Ramos (cell line): Measurements from ENCODE around the gene ELOVL5.
"Not testable (repeated sequence)": the region's sequence is repeated elsewhere in the genome, so short reads cannot be mapped to it uniquely, and the experiment has no call there.

Experiments used
- in situ Hi-C: fragments of 300-500 bp; cut with MboI; formaldehyde crosslinking; loops from one replicate; pipeline ENCODE4 v1.14.3; 2022; ENCODE audit warnings: low sequenced_read_pairs; ENCODE audit not compliant: unreplicated experiment

ELOVL5 gene, protein sequence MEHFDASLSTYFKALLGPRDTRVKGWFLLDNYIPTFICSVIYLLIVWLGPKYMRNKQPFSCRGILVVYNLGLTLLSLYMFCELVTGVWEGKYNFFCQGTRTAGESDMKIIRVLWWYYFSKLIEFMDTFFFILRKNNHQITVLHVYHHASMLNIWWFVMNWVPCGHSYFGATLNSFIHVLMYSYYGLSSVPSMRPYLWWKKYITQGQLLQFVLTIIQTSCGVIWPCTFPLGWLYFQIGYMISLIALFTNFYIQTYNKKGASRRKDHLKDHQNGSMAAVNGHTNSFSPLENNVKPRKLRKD

DNA sequence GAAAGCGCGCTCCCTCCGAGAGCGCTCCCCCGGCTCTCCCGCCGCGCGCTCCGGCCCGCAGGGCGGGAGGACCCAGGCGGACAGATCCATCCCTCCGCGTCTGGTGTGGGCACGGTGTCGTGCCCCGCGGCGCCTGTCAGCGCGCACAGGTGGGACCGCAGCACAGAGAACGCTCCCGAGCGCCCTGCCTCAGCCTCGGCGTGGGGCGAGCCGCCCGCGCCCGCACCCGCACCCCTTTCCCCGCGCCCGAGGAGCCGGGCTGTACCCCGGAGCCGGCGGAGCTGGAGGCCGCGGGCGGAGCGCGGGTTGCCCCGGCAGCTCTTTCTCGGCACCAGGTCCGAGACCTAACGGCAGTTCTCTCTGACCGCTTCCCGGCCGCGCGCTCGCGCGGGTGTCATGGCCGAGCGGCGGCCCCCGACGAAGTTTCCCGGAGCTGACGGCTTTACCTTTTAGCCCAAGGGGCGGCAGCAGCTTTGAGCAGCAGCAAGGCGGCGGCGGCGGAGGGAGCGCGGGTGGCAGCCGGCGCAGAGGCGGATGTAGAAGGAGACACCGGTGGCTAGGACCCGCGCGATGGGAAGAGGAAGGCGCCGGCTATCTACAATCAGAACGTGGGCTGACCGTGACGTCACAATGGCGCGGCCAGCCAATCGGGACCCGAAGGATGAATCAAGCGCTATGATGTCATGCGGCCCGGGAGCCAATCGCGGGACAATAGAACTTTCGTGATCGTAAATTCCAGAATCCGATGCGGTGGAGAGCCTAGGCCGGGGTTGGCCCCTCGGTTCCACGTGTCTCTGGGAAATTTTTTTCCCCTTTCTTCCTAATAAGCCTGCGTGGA lies at the start of gene ELOVL5:
TSS of gene ELOVL5 (minus strand) at position 580 of the 838 bp plus-strand sequence. CDS start 53,251 bp downstream, outside the sequence.
- in situ Hi-C loops = no loop called here

GRCh38 chr6:53397283-53397682 lies 48.5 kb upstream of the ELOVL5 start:
- in situ Hi-C loops = no loop called here

DNA sequence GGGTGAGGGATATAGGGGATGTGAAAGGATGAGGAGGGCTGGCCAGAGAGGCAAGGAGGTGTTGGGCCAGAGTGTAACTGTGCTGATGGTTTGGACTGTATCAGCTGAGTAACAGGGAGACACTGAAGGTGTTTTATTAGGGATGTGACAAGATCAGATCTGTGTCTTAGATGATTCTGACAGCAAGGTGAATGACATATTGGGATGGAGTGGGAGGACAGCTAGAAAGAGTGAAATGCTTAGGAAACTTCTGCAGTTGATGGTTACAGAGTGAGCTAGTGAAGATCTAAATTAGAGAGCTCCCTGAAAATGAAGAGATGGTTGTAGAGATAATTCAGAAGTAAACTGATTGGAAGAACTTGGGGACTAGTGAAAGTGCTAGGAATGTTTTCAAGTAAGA lies 47.2 kb upstream of the ELOVL5 start:
- in situ Hi-C loops = no loop called here

DNA sequence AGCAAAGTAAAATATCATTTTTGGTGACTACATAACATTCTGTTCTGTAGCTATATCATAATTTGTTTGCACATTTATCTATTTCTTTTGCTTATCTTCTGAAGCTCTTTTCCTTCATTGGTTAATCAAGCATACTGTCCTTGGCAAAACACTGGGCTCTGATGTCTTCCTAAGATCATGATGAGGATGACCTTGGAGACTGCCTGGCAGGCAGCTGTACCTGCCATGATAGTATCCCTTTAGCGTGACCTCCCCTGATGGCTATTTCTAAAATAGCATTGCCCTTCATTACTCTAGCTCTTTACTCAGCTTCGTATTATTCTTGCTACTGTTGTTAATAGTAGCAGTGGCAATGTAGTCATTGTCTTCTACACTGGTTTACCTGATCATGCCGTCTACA lies 46.0 kb upstream of the ELOVL5 start:
- in situ Hi-C loops = no loop called here

DNA sequence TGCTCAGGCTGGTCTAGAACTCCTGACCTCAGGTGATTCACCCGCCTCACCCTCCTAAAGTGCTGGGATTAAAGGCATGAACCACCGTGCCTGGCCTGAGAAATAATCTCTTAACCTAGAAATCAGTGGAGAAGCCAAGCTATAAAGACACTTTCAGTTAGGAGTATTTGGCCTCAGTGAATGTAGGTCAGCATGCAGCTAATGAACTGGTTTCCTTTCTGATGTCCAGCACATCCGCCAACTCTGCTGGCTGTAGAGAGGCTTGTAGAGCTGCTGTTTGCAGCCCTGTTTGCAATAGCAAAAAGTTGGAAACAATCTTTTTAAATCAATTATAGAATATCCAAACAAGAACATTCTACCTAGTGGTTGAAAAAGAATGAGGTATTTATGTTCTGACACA lies 42.4 kb upstream of the ELOVL5 start:
- in situ Hi-C loops = no loop called here

- in situ Hi-C loops = no loop called here
These were observed 41.3 kb upstream of the ELOVL5 start for GRCh38 chr6:53390010-53390409.

DNA sequence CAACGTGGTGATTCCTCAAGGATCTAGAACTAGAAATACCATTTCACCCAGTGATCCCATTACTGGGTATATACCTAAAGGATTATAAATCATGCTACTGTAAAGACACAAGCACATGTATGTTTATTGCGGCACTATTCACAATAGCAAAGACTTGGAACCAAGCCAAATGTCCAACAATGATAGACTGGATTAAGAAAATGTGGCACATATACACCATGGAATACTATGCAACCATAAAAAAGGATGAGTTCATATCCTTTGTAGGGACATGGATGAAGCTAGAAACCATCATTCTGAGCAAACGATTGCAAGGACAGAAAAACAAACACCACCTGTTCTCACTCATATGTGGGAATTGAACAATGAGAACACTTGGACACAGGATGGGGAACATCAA lies 39.9 kb upstream of the ELOVL5 start:
- in situ Hi-C loops = not testable (repeated sequence)

GRCh38 chr6:53382421-53382820 lies 33.7 kb upstream of the ELOVL5 start:
- in situ Hi-C loops = no loop called here

GRCh38 chr6:53378208-53378607 lies 29.5 kb upstream of the ELOVL5 start:
- in situ Hi-C loops = no loop called here

- in situ Hi-C loops = no loop called here
These were observed 29.0 kb upstream of the ELOVL5 start for GRCh38 chr6:53377793-53378192.

- in situ Hi-C loops = no loop called here
These were observed 28.5 kb upstream of the ELOVL5 start for GRCh38 chr6:53377289-53377688.

DNA sequence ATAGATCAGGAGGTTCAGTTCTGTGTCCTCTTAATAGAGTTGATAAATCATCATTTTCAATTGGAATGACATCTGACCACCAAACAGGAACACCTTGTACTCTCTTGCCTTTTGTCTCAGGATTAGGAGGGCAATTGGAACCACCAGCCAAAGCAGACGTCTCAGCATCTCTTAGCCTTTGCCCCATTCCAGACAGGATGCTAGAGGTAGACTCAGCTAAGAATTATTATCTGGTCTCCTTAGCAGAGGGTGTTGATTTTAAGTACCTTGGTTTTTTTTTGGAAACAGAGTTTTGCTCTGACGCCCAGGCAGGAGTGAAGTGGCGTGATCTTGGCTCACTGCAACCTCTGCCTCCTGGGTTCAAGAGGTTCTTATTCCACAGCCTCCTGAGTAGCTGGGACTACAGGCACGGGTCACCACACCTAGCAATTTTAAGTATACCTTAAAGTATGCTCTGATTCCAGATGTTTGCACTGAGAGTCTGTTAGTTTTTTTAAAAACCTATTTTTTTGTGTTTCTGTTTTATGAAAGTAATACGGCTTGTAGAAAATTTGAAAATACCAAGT lies 28.0 kb upstream of the ELOVL5 start:
- in situ Hi-C loops = no loop called here

DNA sequence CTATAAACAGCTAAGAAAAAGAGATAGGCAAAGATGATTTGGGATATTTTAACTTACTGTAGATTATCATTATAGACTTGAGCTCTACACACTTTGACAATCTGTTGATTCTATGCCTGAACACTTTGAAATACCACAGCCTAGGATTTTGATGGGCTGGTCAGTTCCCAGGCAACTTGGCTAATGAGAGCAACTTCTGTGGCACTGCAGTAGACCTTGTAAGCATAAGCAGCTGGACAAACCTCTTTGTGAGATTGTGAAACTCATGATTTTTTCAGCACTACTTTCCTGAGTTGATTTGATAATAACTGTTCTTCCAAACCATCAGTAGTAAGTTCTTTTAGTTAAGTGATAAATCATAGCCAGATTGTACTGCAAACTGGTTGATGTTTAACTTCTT lies 27.1 kb upstream of the ELOVL5 start:
- in situ Hi-C loops = no loop called here

- in situ Hi-C loops = no loop called here
These were observed 24.9 kb upstream of the ELOVL5 start for GRCh38 chr6:53373638-53374037.

GRCh38 chr6:53369876-53370515 lies 21.2 kb upstream of the ELOVL5 start:
- in situ Hi-C loops = no loop called here

DNA sequence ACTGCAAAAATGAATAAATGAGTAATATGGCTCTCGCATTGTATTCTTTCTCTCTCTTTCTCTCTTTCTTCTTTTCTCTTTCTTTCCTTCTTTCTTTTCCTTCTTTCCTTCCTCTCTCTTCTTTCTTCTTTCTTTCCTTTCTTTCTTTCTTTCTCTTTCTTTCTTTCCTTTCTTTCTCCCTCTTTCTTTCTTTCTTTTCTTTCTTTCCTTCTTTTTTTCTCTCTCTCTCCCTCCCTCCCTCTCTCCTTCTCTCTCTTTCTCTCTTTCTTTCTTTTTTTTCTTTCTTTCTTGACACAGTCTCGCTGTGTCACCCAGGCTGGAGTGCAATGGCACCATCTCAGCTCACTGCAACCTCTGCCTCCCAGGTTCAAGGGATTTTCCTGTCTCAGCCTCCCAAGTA lies 20.3 kb upstream of the ELOVL5 start:
- in situ Hi-C loops = no loop called here

DNA sequence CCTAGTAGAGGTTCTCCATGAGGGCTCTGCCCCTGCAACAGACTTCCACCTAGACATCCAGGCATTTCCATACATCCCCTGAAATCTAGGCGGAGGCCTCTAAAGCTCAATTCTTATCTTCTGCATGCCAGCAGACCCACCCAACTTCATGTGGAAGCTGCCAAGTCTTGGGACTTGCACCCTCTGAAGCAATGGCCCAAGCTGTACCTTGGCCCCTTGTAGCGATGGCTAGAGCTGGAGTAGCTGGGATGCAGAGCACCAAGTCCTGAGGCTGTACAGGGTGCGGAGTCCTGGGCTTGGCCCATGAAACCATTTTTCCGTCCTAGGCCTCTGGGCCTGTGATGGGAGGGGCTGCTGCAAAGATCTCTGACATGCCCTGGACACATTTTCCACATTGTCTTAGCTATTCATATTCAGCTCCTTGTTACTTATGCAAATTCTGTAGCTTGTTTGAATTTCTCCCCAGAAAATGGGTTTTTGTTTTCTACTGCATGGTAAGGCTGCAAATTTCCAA lies 17.4 kb upstream of the ELOVL5 start:
- in situ Hi-C loops = no loop called here

GRCh38 chr6:53363341-53364079 lies 14.8 kb upstream of the ELOVL5 start:
- in situ Hi-C loops = no loop called here

- in situ Hi-C loops = no loop called here
These were observed 12.8 kb upstream of the ELOVL5 start for GRCh38 chr6:53361549-53362031.
